NCI-H146 (cell line): ENCODE results near the gene WDR36.

Experiments used
- DNase-seq: peaks from one replicate; lab custom pipeline; 2025; lab: John Stamatoyannopoulos, UW

Gene WDR36

GRCh38 chr5:111092062-111092853, at the start of gene WDR36:
TSS of gene WDR36 (plus strand) at chr5:111092348. CDS start at chr5:111092457, 109 bp downstream.
- DNase-seq: peak; percentile 84

- peak; percentile 2 for DNase-seq
Measured at GRCh38 chr5:111043712-111044506, 48.2 kb upstream of the WDR36 start.

GRCh38 chr5:111058064-111058463, 34.1 kb upstream of the WDR36 start:
- DNase-seq: no peak

- no peak for DNase-seq
Measured at GRCh38 chr5:111060169-111060568, 32.0 kb upstream of the WDR36 start.

- DNase-seq: no peak
Measured at GRCh38 chr5:111061618-111062017, 30.5 kb upstream of the WDR36 start.

GRCh38 chr5:111063709-111064322, 28.3 kb upstream of the WDR36 start:
- no peak for DNase-seq

GRCh38 chr5:111066261-111066938, 25.7 kb upstream of the WDR36 start:
- DNase-seq: no peak

- DNase-seq: no peak
Measured at GRCh38 chr5:111068213-111068612, 23.9 kb upstream of the WDR36 start.

GRCh38 chr5:111069839-111070238, 22.3 kb upstream of the WDR36 start:
- no peak for DNase-seq

GRCh38 chr5:111070272-111071134, 21.6 kb upstream of the WDR36 start:
- DNase-seq: no peak

- no peak for DNase-seq
Measured at GRCh38 chr5:111071413-111071812, 20.7 kb upstream of the WDR36 start, which contains the start of gene TSLP. TSS of gene TSLP (plus strand) at chr5:111071713. CDS start at chr5:111071891, 178 bp downstream.

GRCh38 chr5:111072949-111073682, 19.0 kb upstream of the WDR36 start:
- DNase-seq: peak; percentile 32

GRCh38 chr5:111074244-111074643, 17.9 kb upstream of the WDR36 start:
- DNase-seq: no peak

GRCh38 chr5:111075520-111075919, 16.6 kb upstream of the WDR36 start:
- no peak for DNase-seq

- no peak for DNase-seq
Measured at GRCh38 chr5:111076091-111076490, 16.1 kb upstream of the WDR36 start.

GRCh38 chr5:111077678-111078077, 14.5 kb upstream of the WDR36 start:
- no peak for DNase-seq

GRCh38 chr5:111079846-111080245, 12.3 kb upstream of the WDR36 start:
- DNase-seq: no peak

- peak; percentile 50 for DNase-seq
Measured at GRCh38 chr5:111083323-111083722, 8.8 kb upstream of the WDR36 start.

- no peak for DNase-seq
Measured at GRCh38 chr5:111095982-111096381, 3.8 kb downstream of the WDR36 start.

- no peak for DNase-seq
Measured at GRCh38 chr5:111099058-111099778, 7.1 kb downstream of the WDR36 start.
